Endometrium (tissue), 2 donors: ENCODE data around the gene EN1.

Experiments used
- FAIRE-seq: peaks from 2 replicates; lab custom pipeline; 2012; peaks lifted over from hg19 to GRCh38; lab: Jason Lieb, UNC
- donor health status: control.
- donor health status: control.

Gene EN1

GRCh38 chr2:118817469-118817868, 30.0 kb downstream of the EN1 start:
- FAIRE-seq = no peak

- FAIRE-seq = no peak
Measured at GRCh38 chr2:118816669-118817068, 30.8 kb downstream of the EN1 start.

- no peak for FAIRE-seq
Measured at GRCh38 chr2:118815731-118816130, 31.7 kb downstream of the EN1 start.

GRCh38 chr2:118815314-118815713, 32.1 kb downstream of the EN1 start:
- FAIRE-seq = no peak

- FAIRE-seq = no peak
Measured at GRCh38 chr2:118814368-118814767, 33.1 kb downstream of the EN1 start.

GRCh38 chr2:118813601-118814339, 33.7 kb downstream of the EN1 start:
- FAIRE-seq = no peak

GRCh38 chr2:118813111-118813510, 34.3 kb downstream of the EN1 start:
- FAIRE-seq = no peak

GRCh38 chr2:118812552-118812951, 34.9 kb downstream of the EN1 start:
- no peak for FAIRE-seq

GRCh38 chr2:118811514-118812115, 35.8 kb downstream of the EN1 start:
- FAIRE-seq = no peak

- no peak for FAIRE-seq
Measured at GRCh38 chr2:118810766-118811165, 36.7 kb downstream of the EN1 start.

GRCh38 chr2:118808429-118808809, 39.0 kb downstream of the EN1 start:
- FAIRE-seq = no peak

GRCh38 chr2:118807668-118808428, 39.6 kb downstream of the EN1 start:
- FAIRE-seq = no peak

GRCh38 chr2:118806797-118807667, 40.4 kb downstream of the EN1 start:
- FAIRE-seq = no peak

- peak; percentile 74 for FAIRE-seq
Measured at GRCh38 chr2:118805064-118805690, 42.3 kb downstream of the EN1 start.

- no peak for FAIRE-seq
Measured at GRCh38 chr2:118803012-118803411, 44.4 kb downstream of the EN1 start.

GRCh38 chr2:118801151-118801550, 46.3 kb downstream of the EN1 start:
- no peak for FAIRE-seq

- no peak for FAIRE-seq
Measured at GRCh38 chr2:118800736-118801135, 46.7 kb downstream of the EN1 start.

GRCh38 chr2:118794546-118794945, 52.9 kb downstream of the EN1 start:
- FAIRE-seq = no peak
